Suprapubic skin (tissue), 4 donors: ENCODE data around the gene VTN. TPM values are rescaled to one million over a fixed set of nuclear protein-coding genes. Genes with fewer than 3 reads are reported as not detected.

ENCODE experiments used
- DNase-seq, 2 donors: peaks; one replicate each; pipeline ENCODE4 v3.0.0-alpha.2; 2019; ENCODE audit warnings: low spot score in 2 of 2
- H3K27ac ChIP-seq: fragments of 200-600 bp; sonication (generic); one replicate; pipeline ENCODE4 v1.5.1; 2019
- H3K27me3 ChIP-seq: fragments of 200-600 bp; sonication (generic); one replicate; pipeline ENCODE4 v1.5.1; 2019
- H3K36me3 ChIP-seq: fragments of 200-600 bp; sonication (generic); one replicate; pipeline ENCODE4 v1.5.1; 2019
- H3K4me1 ChIP-seq: fragments of 200-600 bp; sonication (generic); one replicate; pipeline ENCODE4 v1.5.1; 2019
- H3K4me3 ChIP-seq: fragments of 200-600 bp; sonication (generic); one replicate; pipeline ENCODE4 v1.5.1; 2019; ENCODE audit warnings: mild to moderate bottlenecking
- H3K9me3 ChIP-seq: fragments of 200-600 bp; sonication (generic); one replicate; pipeline ENCODE4 v1.5.1; 2019
- CTCF ChIP-seq, 2 donors: fragments of 200-600 bp in 1 of 2; fragments of 450-650 bp in 1 of 2; sonication (generic) in 1 of 2; IDR thresholded peaks; one replicate each; pipeline ENCODE4 v1.5.1; 2016 to 2019; ENCODE audit warnings: antibody characterized with exemption in 2 of 2, mild to moderate bottlenecking in 1 of 2, moderate library complexity in 1 of 2
- EP300 ChIP-seq: sonication (generic); formaldehyde crosslinking; IDR thresholded peaks from one replicate; pipeline ENCODE4 v1.6.1; 2017; ENCODE audit warnings: antibody characterized with exemption
- POLR2A ChIP-seq, 2 donors: fragments of 450-650 bp; IDR thresholded peaks; one replicate each; pipeline ENCODE4 v1.6.1; 2017; ENCODE audit warnings: antibody characterized with exemption in 2 of 2, mild to moderate bottlenecking in 2 of 2, moderate library complexity in 2 of 2
- POLR2AphosphoS5 ChIP-seq, 3 donors: sonication (generic); formaldehyde crosslinking; IDR thresholded peaks; one replicate each; pipeline ENCODE4 v1.6.1; 2017; ENCODE audit warnings: antibody characterized with exemption in 3 of 3
- WGBS: methylation state at CpG from one replicate; pipeline ENCODE4 v1.1.5; 2018; 5-methylcytosine and 5-hydroxymethylcytosine counted together
- total RNA-seq, 4 donors: library from RNA; depleted of rRNA; stranded (reverse); fragments of >200 nt; gene quantifications; one replicate each; pipeline ENCODE4 v1.1.0, GENCODE V29; 2016

The VTN gene
- 1 to 10 TPM in 1 of 4 donors, under 1 TPM in 2, not detected in 1; 0.42 to 4.2 (median 0.42) TPM for total RNA-seq

- H3K27ac ChIP-seq: peak within 1 kb of the TSS; percentile 11
- H3K36me3 ChIP-seq: no peaks in the 10 kb centered on the region
- H3K4me1 ChIP-seq: peaks cover 30% of the 10 kb centered on the region
- no peak for DNase-seq
- no peaks in the 10 kb centered on the region for H3K27me3 ChIP-seq
- H3K9me3 ChIP-seq: no peaks in the 10 kb centered on the region
- WGBS: 27% methylated on average over 8 of the region's 8 CpGs
- H3K4me3 ChIP-seq: peak within 1 kb of the TSS; percentile 64
- TF ChIP-seq EP300: no peak
- TF ChIP-seq POLR2A (IDR thresholded peaks at IDR 0.05): no peak
- TF ChIP-seq POLR2AphosphoS5 (IDR thresholded peaks at IDR 0.05): no peak
- TF ChIP-seq CTCF (IDR thresholded peaks at IDR 0.05): no peak
These were observed at the start of gene VTN for GRCh38 chr17:28370035-28370743. Gene VTN (minus strand): TSS chr17:28370307. CDS start chr17:28370203, 104 bp downstream.

- Histone ChIP-seq H3K36me3 (no peaks in the 10 kb centered on the region), H3K27ac (no peak overlapping the region), H3K4me3 (no peak overlapping the region), H3K4me1 (no peaks in the 10 kb centered on the region), H3K27me3 (peaks cover 3% of the 10 kb centered on the region), H3K9me3 (no peaks in the 10 kb centered on the region)
- TF ChIP-seq POLR2A (IDR thresholded peaks at IDR 0.05): no peak
- TF ChIP-seq CTCF (IDR thresholded peaks at IDR 0.05): peak; percentile 26 to 66
- WGBS: 26% methylated on average over 13 of the region's 13 CpGs
- no peak for DNase-seq
These were observed 46.7 kb upstream of the VTN start for GRCh38 chr17:28416703-28417311.

- H3K36me3 ChIP-seq: no peaks in the 10 kb centered on the region
- no peak overlapping the region for H3K4me3 ChIP-seq
- no peaks in the 10 kb centered on the region for H3K9me3 ChIP-seq
- no peak for DNase-seq
- no peaks in the 10 kb centered on the region for H3K4me1 ChIP-seq
- peaks cover 4% of the 10 kb centered on the region for H3K27me3 ChIP-seq
- WGBS: 87% methylated on average over 3 of the region's 3 CpGs
- TF ChIP-seq POLR2A (IDR thresholded peaks at IDR 0.05): no peak
- TF ChIP-seq POLR2AphosphoS5 (IDR thresholded peaks at IDR 0.05): no peak
- TF ChIP-seq CTCF (IDR thresholded peaks at IDR 0.05): no peak
- TF ChIP-seq EP300: no peak
- H3K27ac ChIP-seq: no peak overlapping the region
These were observed 45.8 kb upstream of the VTN start for GRCh38 chr17:28415886-28416285.

- Histone ChIP-seq H3K4me1 (no peaks in the 10 kb centered on the region), H3K9me3 (no peaks in the 10 kb centered on the region), H3K27ac (no peak overlapping the region), H3K4me3 (no peak overlapping the region), H3K27me3 (peaks cover 2% of the 10 kb centered on the region), H3K36me3 (no peaks in the 10 kb centered on the region)
- whole genome bisulfite sequencing: 75% methylated on average over 7 of the region's 7 CpGs
- TF ChIP-seq CTCF (IDR thresholded peaks at IDR 0.05): no peak
- no peak for TF ChIP-seq POLR2A (IDR thresholded peaks at IDR 0.05)
- TF ChIP-seq POLR2AphosphoS5 (IDR thresholded peaks at IDR 0.05): no peak
- TF ChIP-seq EP300: no peak
- DNase-seq: no peak
These were observed 43.7 kb upstream of the VTN start for GRCh38 chr17:28413804-28414203.

GRCh38 chr17:28412099-28412498 lies 42.0 kb upstream of the VTN start:
- Histone ChIP-seq H3K9me3 (no peaks in the 10 kb centered on the region), H3K27ac (no peak overlapping the region), H3K36me3 (no peaks in the 10 kb centered on the region), H3K27me3 (peaks cover 2% of the 10 kb centered on the region), H3K4me3 (no peak overlapping the region), H3K4me1 (no peaks in the 10 kb centered on the region)
- DNase-seq: no peak
- TF ChIP-seq CTCF (IDR thresholded peaks at IDR 0.05): no peak
- no peak for TF ChIP-seq POLR2A (IDR thresholded peaks at IDR 0.05)
- TF ChIP-seq EP300: no peak
- no peak for TF ChIP-seq POLR2AphosphoS5 (IDR thresholded peaks at IDR 0.05)
- 72% methylated on average over 3 of the region's 3 CpGs for WGBS
